ENCODE data around the gene CCDC71L. TPM values are rescaled to one million over a fixed set of nuclear protein-coding genes. Genes with fewer than 3 reads are reported as not detected.

CCDC71L gene
- total RNA-seq, 4 donors from 2014 or later: 19.0 to 36.9 (median 22.8) TPM

- H3K9me3 ChIP-seq: no peaks in the 10 kb centered on the region
- DNase-seq (ENCODE audit: low spot score in 2 of 2): no peak
- peaks cover 0 to 16% (median 0%) of the 10 kb centered on the region in 4 donors for H3K4me1 ChIP-seq
- H3K4me3 ChIP-seq: no peak overlapping the region
- no peaks in the 10 kb centered on the region for H3K27me3 ChIP-seq
- TF ChIP-seq POLR2A (IDR thresholded peaks at IDR 0.05): no peak
- TF ChIP-seq, protein P1, sequence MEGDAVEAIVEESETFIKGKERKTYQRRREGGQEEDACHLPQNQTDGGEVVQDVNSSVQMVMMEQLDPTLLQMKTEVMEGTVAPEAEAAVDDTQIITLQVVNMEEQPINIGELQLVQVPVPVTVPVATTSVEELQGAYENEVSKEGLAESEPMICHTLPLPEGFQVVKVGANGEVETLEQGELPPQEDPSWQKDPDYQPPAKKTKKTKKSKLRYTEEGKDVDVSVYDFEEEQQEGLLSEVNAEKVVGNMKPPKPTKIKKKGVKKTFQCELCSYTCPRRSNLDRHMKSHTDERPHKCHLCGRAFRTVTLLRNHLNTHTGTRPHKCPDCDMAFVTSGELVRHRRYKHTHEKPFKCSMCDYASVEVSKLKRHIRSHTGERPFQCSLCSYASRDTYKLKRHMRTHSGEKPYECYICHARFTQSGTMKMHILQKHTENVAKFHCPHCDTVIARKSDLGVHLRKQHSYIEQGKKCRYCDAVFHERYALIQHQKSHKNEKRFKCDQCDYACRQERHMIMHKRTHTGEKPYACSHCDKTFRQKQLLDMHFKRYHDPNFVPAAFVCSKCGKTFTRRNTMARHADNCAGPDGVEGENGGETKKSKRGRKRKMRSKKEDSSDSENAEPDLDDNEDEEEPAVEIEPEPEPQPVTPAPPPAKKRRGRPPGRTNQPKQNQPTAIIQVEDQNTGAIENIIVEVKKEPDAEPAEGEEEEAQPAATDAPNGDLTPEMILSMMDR (IDR thresholded peaks at IDR 0.05): no peak
- TF ChIP-seq EP300 (IDR thresholded peaks at IDR 0.05): no peak
- H3K27ac ChIP-seq: no peak overlapping the region
- 73 to 83% methylated on average over 1 of the region's 1 CpG for WGBS, 2 donors
- no peaks in the 10 kb centered on the region for H3K36me3 ChIP-seq
Observed at GRCh38 chr7:106644999-106645398, 16.0 kb downstream of the CCDC71L start.

GRCh38 chr7:106643216-106644000 is 17.6 kb downstream of the CCDC71L start:
- no peaks in the 10 kb centered on the region for H3K36me3 ChIP-seq
- no peaks in the 10 kb centered on the region for H3K27me3 ChIP-seq
- no peaks in the 10 kb centered on the region for H3K9me3 ChIP-seq
- no peak for DNase-seq (ENCODE audit: low spot score in 2 of 2)
- peak overlapping the region in 1 of 4 donors; percentile 15 for H3K27ac ChIP-seq
- peaks cover 0 to 16% (median 0%) of the 10 kb centered on the region in 4 donors for H3K4me1 ChIP-seq
- TF ChIP-seq EP300 (IDR thresholded peaks at IDR 0.05) (peak in 1 of 2 donors; percentile 32), POLR2A (IDR thresholded peaks at IDR 0.05) (no peak)
- TF ChIP-seq, protein P1 (IDR thresholded peaks at IDR 0.05): no peak
- WGBS, 2 donors: 39 to 45% methylated on average over 2 of the region's 2 CpGs
- no peak overlapping the region for H3K4me3 ChIP-seq

DNA sequence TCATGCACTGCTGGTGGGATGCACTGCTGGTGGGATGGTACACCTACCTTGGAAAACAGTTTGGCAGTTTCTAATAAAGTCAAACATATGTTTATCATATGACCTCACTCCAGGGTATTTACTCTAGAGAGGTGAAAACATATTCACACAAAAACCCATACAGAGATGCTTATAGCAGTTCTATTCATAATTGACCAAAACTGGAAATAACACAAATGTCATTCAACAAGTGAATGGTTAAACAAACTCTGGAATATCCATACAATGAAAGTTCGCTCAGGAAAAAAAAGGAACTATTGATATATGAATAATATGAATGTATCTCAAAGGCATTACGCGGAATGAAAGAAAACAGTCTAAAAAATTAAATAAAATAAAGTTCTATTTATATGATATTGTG is 19.5 kb downstream of the CCDC71L start:
- DNase-seq (ENCODE audit: low spot score in 2 of 2): no peak
- Histone ChIP-seq H3K36me3 (no peaks in the 10 kb centered on the region), H3K4me1 (peaks cover 0 to 16% (median 0%) of the 10 kb centered on the region in 4 donors), H3K9me3 (no peaks in the 10 kb centered on the region), H3K27me3 (no peaks in the 10 kb centered on the region), H3K27ac (no peak overlapping the region), H3K4me3 (no peak overlapping the region)
- WGBS, 2 donors: 63 to 67% methylated on average over 3 of the region's 3 CpGs
- TF ChIP-seq EP300 (IDR thresholded peaks at IDR 0.05) (no peak), POLR2A (IDR thresholded peaks at IDR 0.05) (no peak)
- TF ChIP-seq, protein P1 (IDR thresholded peaks at IDR 0.05): no peak

DNA sequence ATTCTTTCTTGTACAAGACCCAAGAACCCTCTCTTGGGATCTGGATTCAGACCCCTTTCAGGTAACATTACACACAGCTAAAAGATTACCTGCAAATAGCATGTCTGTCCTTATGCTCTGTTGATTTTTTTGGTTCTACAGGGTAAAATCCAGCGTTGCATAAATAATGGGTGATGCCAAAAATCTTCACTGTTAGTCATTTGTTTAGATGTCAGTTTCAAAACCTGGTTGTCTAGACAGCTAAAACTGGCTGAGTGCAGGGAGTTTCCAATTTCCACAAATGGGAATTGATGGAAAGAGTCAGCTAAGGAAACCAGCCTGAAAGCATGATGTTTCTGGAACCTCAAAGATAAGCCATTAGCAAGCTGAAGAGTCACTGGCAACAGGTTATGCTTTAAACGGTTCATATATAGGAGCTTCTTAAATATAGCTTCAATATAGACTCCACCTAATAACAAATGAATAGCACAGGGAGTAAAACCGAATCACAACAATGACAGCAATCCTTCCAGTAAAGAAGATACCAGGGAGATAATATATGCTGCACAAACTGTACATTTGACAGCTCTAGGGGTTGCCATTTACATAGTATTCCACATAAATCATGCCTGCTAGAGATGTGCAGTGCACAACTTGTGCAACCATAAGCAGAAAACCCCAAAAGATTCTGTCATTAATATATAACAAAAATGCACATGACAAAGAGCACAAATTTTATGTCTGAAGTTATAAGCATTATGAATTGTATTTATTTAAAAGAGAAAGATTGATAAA is 20.4 kb downstream of the CCDC71L start:
- Histone ChIP-seq H3K4me1 (peaks cover 0 to 16% (median 0%) of the 10 kb centered on the region in 4 donors), H3K36me3 (no peaks in the 10 kb centered on the region), H3K4me3 (no peak overlapping the region), H3K9me3 (no peaks in the 10 kb centered on the region), H3K27me3 (no peaks in the 10 kb centered on the region), H3K27ac (no peak overlapping the region)
- 69 to 72% methylated on average over 3 of the region's 3 CpGs for WGBS, 2 donors
- DNase-seq (ENCODE audit: low spot score in 2 of 2): no peak
- TF ChIP-seq EP300 (IDR thresholded peaks at IDR 0.05) (no peak), POLR2A (IDR thresholded peaks at IDR 0.05) (no peak)
- TF ChIP-seq, protein P1 (IDR thresholded peaks at IDR 0.05): no peak

Data from tibial nerve (tissue), 4 donors.